Effector CD4-positive, alpha-beta T cell (primary cell): ENCODE data around the gene RTP3. TPM values are rescaled to one million over a fixed set of nuclear protein-coding genes. Genes with fewer than 3 reads are reported as not detected.

Source experiments
- DNase-seq: peaks from one replicate; pipeline ENCODE4 v3.0.0-alpha.2; 2020
- total RNA-seq: gene quantifications from one replicate; lab custom pipeline; 2026; lab: John Stamatoyannopoulos, UW

Gene RTP3
- not detected for total RNA-seq

DNA sequence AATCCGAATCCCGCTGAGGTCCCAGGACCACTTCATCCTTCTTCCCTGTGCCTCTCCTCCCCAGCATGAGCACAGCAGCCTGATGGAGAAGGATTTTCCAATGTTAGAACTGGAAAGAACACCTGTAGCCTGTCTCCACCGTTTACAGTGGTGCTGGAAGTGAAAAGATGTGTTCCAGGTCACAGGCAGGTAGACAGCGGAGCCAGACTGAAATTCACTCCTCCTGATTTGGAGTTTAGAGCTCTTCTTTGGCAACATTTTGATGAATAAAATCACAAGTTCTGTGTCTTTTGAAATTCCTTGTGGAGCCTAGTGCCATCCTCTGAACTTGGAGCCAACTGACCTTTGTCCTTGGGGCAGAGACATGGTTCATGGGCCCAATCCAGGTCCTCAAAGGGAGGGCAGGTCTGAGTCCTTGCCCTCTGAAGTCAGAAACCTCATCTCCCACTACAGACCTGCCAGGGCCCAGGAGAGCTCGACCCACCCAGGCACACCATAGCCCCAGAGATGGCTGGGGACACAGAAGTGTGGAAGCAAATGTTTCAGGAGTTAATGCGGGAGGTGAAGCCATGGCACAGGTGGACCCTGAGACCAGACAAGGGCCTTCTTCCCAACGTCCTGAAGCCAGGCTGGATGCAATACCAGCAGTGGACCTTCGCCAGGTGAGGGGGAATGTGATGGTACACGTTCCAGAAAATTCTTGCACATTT, at the start of gene RTP3:
RTP3 (plus strand) TSS at position 421 of the 710 bp plus-strand sequence; CDS start at position 508, 87 bp downstream.
- no peak for DNase-seq

DNA sequence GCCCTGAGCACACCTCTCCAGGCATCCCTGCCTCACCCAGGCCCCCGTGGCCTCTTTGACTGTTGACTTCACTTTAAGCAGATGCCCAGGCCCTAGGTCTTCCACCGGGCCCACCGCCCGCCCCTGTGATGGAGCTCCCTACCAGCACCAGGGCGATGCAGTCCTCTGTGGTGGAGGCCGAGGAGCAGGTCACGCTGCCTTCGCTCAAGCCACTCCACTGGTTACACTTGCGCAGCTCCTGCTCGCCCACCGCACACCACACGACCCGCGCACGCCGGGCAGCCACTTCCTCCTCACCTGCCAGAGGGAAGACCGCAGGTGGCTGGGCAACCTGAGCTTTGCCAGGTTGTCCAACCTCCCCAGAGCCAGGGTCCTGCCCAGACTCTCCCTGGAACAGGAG, 49.1 kb upstream of the RTP3 start:
- DNase-seq: no peak

DNA sequence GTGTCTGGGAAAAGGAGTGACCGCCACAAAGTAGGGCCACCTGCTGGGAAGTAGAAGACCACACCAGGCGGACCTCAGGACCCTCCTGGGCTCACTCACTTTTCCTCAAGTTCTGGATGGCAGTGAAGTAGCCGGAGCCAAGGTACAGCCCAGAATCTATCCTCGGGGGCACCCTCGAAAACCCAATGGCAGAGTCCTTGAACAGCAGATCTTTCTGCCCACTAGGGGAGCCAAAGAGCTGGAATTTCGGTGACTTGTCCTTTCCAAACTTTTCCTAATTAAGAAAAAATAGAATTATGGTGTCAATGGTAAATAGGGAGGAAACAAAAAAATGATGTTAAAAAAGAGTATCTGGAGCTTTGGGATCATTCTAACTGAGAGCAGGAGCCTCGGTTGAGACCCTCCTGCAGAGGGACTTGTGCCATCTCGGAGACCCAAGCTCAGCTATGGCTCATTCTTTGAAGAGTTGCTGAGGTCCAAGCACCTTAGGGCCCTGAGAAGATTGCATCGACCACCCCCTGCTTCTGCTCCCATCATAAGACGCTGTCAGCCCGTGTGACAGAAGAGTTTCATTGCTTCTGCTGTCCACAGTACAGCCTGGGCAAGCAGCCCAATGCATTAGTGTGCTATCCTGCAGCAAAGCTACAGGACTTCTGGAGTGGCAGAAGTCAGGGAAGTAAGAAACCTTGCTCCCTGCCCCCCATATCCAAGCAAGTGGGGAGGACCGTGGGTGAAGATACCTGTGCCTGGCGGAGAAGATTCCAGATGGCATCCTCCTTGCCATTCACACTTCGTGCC, 47.8 kb upstream of the RTP3 start:
- DNase-seq: no peak

DNA sequence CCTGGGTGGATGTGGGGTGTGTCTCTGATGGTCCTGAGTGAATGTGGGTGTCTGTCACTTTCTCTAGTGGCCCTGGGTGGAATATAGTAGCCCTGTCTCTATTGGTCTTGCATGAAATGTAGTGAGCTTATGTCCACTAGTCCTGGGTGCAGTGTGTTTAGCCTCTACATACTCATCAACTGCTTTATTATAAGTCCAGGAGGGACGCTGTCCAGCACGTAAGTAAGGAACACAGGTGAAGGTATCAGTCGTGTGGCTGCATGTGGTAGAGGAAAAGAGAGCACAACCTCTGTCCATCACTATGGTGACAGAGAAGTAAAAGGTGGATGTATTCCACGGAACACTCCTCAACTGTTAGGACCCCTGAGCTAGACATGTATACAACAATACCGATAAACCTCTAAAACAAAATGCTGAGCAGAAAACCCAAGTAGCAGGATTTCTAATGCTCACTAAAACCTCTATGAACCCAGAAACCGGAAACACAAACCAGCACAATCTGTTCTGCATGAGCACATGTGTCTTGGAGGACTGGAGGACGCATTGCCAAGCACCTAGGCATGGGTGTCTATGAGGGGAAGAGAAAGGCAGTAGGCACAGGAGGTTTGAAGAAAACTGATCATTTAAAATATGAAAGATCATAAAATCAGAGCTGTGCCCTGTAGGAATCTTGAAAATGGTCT, 44.1 kb upstream of the RTP3 start:
- no peak for DNase-seq

DNA sequence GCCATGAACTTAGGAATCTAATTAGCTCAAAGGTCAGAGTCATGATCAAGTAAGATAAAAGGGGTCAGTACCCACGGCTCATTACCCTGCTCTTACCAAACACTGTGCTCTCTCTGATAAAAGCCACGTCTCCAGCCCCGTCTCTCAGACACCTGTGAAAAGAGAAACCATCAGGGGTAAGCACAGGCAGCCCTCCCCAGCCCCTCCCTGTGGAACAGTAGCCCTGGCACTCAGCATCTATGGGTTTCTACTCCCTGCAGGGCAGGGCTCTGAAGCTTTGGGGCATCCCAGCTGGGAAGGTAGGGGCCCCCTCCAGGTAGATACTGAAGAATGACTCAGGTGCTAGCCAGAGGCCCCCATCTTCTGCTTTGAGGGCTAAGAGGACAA, 43.6 kb upstream of the RTP3 start:
- DNase-seq: no peak

DNA sequence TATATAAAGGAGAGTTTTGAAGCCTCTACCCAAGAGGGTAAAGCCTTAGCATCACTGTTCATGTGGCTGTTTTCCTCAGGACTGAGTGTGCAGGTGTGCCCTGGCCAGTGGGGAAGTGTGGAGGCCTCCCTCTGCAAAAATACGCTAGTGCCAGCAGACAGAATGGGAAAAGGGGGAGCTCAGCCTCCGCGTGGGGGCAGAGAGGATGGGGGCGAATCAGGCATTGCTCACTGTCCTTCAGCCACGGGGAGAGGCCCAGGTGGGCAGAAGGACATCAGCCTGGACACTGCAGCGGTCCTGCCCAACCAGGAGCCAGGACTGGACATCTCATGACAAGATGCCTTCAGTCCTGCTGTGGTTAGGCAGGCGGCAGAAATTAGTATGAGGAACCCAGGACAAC, 43.2 kb upstream of the RTP3 start:
- no peak for DNase-seq

DNA sequence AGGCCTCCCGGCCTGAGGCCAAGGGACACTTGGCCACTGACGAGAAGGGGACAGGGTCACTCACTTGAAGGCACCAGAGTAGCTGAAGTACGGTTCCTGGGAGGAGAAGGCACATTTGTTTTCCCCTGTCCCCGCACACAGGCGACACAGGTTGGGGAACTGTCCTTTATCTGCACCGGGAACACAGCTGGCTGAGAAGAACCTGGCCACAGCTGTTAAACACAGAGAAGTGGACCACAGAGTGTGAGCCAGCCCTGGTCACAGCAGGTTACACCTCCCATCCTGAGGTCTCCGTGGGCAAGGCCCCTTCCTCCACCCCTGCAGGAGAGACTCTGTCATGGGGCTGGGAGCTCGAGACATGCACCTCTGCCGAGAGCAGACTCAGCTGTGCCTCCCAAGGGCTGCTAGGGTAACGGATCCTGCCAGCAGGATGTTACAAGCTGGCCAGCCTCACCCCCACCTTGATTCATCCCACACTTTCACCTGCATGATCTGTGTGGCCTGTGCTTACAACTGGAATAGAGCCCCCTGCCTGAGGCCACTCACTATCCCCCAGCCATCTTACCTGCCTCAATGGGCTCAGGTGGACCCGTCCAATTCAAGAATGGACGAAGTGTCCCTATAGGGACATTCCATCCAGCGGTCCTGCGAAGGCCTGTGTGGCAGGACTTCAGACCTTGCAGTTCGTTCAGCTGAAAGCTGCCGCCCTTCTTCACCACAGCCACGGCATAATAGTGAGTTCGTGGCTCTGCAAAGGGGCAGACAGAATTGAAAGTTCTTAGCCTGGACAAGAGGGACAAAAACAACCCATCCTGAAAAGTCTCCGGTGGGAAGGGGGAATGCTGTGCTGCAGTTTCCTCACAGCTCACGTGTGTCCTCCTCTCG, 42.3 kb upstream of the RTP3 start:
- DNase-seq: no peak

DNA sequence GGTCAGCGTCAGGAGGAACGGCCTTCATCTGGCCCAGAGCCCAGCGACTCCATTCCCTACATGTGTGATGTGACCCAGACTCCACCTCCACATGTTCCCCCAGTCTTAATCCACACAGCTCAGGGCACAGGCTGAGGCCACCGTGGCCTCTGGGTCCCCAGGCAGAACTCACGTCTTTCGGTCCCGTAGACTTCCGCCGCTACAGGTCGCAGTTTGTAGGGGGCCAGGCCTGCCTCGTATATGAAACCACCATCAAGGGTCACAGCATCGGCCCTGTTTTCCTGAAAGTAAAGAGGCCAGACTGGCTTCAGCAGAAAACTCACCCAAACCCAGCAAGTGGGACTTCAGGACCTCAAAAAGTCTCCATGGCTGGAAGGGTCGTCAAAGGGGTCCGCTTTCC, 41.7 kb upstream of the RTP3 start:
- no peak for DNase-seq

DNA sequence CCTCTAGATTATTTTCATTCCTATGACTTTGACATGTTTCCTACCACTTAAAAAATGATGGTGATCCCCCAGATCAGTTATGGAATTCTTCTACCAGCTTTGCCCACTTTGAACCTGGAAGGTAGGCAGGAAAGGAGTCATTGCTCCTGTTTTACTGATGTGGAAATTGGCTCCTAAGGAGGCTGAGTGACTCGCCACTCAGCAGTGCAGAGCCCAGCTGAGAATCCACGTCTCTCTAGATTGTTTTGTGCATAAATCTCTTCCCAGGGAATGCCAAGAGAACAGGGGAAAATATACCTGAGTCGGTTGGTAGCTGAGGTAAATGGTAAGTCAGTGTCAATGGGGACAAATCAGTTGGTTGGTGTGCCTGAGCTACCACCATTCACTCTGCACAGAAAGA, 37.7 kb upstream of the RTP3 start:
- DNase-seq: no peak

DNA sequence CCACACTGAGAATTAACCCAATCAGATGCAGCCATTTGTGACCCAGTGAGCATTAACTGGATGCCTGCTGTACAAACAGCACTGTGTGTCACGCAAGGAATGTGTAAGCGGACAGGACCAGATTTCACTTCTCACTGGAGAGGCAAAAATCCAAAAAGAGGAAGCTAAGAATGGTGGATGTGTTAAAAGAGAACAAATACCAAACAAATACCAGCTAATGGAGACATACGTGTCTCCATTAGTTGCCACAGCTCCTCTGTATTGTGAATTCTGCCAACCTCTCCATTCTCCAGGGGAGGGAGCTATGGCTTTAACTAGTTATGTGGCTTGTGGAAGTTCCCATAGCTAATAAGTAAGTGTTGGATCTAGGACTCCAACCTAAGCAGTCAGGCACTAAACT, 35.7 kb upstream of the RTP3 start:
- DNase-seq: no peak

DNA sequence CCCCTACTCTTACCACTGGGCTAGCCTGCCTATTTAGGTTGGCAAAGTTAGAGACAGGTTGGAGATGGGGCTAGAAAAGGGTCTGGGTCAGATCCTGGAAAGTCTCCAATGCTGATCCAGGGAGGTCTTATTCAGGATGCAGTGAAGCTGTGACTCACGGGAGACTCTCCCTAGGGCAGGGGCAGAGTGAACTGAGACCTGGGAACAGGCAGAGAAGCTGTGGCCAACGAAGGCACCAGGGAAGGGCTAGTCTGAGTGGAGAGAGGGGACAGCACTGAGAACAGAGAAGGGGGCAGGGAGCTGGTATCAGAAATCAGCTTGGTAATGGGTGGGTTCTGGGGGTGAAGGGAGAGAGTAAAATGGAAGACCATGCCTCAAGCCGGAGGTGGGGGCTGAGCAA, 35.3 kb upstream of the RTP3 start:
- no peak for DNase-seq

DNA sequence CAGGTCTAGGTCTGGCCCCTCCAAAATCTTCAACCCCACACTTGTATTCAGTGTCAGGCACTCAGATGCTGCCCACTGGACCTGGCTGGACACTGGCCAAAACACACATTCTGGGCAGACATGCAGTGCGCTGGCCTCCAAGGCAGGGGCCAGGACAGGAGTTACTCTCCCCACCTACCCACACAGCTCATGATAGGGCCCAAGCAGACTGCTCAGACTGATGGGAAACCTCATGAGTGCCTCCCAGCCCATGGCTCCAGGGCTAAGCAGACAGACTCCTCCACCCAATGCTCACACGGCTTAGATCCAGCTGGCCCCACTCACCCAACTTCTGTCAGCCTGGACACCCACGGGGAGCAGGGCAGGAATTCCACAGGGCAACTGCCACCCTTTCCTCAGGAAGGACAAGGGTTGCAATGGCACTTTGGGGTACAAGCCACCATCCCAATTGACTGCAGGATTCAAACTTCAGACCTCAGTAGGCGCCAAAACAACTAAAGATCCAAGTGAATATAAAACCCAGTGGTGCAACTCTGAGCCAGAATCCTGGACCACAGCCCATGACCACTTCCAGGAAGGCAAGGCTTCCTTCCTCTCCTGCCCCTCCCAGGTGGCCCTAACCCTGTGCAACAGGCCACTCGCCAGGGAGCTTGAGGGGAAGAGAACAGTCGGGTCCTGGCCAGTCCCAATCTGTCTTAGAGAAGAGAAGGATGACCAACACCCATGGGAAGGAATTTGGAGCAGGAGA, 34.5 kb upstream of the RTP3 start:
- no peak for DNase-seq

DNA sequence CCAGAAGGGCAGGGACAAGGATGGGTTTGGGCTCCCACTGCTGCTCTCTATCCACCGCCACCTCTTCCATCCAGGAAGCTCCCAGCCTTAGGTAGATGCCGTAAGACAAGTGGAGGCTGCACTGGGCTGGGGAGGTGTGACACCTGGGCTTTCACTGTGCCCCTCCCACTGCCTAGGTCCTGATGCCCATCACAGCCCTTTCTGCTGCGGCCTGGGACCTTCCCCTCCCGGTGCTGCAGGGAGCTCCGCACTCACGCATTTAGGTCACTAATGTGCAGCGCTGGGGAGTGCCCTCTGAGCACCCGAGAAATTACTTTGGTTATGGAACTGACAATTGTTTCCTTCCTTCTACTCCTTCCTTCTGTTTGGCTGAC, 33.9 kb upstream of the RTP3 start:
- no peak for DNase-seq

DNA sequence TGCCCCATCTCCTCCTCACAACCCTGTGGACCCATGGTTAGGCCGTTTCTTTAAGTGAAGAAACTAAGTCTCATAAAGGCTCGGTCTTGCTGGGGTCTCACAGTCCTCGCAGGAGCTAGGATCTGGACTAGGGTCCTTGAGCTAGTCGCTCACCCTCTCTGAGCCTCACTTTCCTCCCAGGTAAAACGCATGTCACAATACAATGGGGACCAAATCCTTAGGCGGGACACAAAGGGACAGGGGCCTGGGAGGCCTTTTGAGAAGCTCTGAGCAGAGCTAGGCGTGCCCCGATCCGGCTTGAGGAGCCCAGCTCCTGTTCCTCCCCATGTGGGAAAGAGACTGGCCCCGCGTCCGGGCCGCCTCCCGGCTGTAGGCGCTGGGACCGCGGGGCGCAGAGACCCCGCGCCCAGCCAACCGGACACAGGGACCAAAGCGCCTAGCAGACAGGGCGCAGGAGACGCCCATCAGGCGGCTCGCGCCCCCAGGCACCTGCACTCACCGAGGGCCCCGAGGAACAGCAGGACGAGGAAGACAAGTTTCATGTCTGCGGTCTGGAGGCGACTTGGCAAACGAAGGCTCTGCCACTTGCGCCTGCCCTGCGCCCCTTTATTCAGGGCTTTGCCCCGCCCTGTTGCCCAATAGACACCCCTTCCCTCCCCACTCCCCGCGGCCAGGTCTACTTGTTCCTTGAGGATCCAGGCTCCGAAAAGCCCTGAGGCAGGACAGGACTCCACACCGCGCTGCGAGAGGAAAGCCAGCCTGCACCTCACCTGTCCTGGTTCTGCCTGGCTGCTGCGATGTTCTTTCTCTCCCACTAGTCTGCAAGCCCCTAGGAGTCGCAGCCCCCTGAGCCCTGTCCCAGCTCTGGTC, 33.2 kb upstream of the RTP3 start, which contains the start of gene LTF:
LTF (minus strand) TSS at position 580 of the 870 bp plus-strand sequence; CDS start at position 542, 38 bp downstream.
- no peak for DNase-seq

DNA sequence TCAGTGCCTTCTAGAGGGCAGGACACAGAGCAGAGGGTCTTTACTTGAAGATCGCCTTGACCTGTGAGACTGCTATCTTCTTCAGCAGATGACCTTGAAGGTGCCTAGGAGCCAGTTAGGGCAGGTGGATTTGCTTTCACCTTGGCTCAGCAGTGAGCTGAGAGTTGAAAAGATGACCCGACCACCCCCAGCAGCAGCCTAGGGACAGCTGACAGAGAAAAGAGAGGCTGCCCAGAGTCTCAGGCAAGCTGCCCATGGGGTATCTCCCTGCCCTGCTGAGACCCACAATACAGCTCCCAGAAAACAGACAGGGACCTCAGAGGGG, 32.6 kb upstream of the RTP3 start:
- no peak for DNase-seq

DNA sequence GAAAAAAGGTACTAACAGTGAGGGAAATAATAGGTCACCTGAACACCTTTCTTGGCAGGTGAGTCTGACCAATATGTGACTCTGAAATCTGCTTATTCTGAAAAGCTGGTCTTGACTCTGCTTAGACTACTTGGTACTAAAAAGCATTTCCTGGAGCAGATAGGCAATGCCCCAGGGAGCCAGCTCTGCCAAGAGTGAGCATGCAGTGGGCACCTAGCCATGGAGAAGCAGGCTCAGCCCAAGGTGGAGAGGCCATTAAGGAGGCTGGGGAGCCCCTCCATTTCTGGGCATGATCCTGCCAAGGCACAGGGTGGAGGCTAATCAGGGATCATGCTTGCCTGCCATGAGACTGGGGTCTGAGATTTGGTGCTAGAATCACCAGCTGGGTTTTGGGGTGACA, 31.5 kb upstream of the RTP3 start:
- DNase-seq: no peak

DNA sequence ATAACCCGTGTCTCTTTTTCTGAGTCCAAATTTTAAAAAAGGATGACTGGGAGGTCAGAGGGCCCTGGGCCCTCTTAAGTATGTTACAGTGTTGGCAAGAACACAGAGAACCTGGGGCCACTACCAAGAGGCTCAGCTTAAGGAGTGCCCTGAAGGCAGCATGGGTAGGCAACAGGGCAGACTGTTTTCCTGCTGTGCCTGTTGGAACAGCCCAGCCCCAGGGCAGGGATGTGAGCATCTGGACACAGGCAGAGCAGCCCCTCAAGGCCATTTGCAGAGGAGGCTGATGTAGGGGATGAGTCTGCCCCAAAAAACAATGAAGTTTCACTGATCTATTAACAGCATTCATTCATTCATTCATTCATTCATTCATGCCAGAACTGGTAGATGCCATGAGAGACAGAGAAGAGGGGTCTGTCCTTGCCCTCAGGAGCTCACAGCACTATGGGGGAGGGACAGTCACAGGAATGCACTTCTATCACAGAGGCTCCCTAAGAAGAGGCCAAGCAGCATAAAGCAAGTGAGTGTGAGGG, 30.8 kb upstream of the RTP3 start:
- no peak for DNase-seq

DNA sequence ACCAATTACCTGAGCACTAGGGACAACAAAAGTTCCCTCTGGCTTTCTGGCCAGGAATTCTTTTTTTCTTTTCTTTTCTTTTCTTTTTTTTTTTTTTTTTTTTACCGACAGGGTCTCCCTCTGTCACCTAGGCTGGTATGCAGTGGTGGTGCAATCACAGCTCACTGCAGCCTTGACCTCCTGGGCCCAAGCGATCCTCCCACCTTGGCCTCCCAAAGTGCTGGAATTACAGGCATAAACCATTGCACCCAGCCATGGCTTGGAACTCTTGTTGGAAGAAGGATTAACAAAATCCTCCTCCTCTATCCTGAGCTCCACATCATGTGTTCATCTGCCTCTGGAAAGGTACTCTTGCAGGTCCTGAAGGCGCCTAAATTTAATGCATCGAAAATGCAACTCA, 30.2 kb upstream of the RTP3 start:
- no peak for DNase-seq

DNA sequence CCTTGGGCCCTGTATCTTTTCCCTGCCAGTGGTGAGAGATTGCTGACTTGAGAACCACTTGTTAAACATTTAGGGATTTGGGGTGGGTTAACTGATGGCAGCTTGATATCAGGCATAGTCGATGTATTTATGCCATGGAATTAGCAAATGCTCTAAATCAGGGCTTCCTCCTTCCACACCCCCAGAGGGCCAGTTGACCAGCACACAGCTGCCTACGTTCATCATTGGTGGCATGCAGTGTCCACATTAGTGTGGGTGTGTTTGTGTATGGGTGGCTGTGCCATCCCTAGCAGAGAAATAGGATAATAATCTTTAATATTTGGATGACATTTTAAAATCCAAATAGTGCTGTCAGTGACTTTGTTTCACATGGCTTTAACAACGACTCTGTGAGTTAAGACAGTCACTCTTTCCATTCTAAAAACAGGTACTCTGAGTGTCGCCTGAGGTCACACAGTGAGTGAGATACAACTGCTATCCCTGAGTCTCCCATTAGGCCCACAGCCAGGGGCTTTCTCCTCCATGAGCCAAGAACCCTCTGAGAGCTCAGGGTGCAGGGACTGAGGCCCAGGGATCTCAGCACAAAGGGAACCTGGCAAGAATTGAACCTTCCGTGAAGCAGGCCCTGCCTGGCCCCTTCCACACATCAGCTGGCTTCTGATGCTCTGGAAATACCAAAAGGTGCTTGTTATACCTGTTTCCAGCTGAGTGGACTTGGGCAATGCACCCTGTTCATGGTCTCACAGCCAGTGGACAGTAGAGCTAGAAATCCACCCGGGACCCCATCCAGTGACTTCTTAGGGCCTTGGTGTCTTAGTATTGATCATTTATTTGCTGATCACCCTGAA, 28.8 kb upstream of the RTP3 start:
- no peak for DNase-seq
